ENCODE data around the gene CNOT1.

- TF ChIP-seq CTCF (IDR thresholded peaks at IDR 0.05), result no peak
- TF ChIP-seq POLR2A (IDR thresholded peaks at IDR 0.05), result no peak
Observed at GRCh38 chr16:58640949-58641348, 11.3 kb upstream of the CNOT1 start.
